DMS 273 (cell line): Measurements from ENCODE around the gene ALDH3B2.
"Not testable (repeated sequence)": the region's sequence is repeated elsewhere in the genome, so short reads cannot be mapped to it uniquely, and the experiment has no call there.

Experiments
- DNase-seq: peaks from one replicate; lab custom pipeline; 2025; ENCODE audit not compliant: unreplicated experiment; lab: John Stamatoyannopoulos, UW

The ALDH3B2 gene

DNA sequence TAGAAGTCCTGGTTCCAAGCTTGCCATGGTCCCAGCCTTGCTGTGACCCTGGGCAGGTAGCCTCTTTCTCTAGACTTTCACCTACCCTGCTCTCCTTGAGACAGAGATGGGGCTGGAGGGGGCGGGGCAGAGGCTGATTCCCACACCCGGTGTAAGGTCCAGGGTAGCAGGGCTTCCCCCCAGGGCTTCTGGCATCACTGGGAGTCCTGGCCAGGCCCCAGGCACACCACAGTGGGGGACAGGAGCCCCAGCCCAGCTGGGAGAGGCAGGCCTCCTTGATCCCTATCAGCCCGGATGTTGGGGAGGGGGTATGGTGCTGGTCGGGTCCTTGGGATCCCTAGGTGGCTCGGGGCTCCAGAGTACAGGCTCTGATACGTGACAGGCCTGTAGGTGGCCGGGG, 43.0 kb downstream of the ALDH3B2 start:
- DNase-seq = no peak

DNA sequence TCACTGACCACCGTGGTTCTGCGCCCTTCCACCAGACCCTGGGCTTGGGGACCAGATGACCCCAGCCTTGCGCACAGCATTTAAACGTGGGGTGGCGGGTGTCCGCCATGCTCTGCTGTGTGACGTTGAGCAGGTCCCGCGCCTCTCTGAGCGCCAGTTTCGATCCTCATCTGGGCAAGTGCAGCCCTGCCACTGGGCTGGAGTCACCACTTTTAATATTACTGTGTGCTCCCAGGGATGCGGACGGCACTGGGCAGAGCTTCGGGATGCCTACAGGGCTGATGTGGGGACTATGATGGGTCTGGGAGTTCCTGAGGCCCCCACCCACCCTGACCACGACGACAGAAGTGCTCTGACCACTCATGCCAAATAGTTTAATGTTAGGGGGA, 43.5 kb downstream of the ALDH3B2 start:
- DNase-seq = no peak

- peak; percentile 96 for DNase-seq
Measured at GRCh38 chr11:67630228-67630942, 44.0 kb downstream of the ALDH3B2 start.

DNA sequence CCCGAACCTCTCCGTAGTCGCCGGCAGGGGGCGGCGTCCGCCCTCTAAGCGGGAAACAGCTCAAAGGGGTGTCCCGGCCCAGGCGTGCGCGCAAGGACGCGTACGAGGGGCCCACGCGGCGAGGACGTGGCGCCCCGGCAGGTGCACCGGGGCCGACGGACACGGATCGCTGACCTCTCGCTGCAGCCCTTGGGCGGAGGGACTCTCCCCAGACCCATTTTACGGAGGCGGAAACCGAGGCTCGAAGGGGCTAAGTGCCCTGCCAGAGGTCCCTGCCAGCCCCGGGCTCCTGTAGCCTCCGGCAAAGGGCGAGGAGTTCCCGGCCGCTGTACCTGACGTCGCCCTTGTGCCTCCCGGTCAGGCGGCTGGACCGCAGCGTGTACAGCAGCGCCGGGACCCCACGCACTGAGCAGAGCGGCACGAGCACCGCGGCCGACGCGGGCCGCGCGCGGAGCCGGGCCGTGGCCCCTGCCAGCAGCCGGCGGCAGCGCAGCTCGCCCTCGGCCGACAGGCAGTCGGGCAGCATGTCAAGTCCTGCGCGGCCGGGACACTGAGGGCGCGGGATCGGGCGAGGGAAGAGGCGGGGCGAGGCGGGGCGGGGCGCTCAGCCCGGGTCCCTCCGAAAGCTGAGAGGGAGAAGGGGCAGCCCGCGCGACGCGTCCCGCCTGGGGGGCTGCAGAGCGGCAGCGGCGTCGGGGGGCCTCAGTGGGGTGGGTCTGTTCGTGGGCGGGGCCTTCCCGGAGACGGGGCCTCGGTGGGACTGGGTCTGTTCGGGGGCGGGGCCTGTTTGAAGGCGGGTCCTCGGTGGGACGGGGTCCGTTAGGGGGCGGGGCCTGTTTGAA, 44.8 kb downstream of the ALDH3B2 start, which contains the start of gene NUDT8:
Gene NUDT8 (minus strand): TSS at position 552 of the 842 bp plus-strand sequence. CDS start 26 bp downstream, at position 526.
- peak; percentile 90 for DNase-seq

- DNase-seq = no peak
Measured at GRCh38 chr11:67628710-67629385, 45.6 kb downstream of the ALDH3B2 start.

DNA sequence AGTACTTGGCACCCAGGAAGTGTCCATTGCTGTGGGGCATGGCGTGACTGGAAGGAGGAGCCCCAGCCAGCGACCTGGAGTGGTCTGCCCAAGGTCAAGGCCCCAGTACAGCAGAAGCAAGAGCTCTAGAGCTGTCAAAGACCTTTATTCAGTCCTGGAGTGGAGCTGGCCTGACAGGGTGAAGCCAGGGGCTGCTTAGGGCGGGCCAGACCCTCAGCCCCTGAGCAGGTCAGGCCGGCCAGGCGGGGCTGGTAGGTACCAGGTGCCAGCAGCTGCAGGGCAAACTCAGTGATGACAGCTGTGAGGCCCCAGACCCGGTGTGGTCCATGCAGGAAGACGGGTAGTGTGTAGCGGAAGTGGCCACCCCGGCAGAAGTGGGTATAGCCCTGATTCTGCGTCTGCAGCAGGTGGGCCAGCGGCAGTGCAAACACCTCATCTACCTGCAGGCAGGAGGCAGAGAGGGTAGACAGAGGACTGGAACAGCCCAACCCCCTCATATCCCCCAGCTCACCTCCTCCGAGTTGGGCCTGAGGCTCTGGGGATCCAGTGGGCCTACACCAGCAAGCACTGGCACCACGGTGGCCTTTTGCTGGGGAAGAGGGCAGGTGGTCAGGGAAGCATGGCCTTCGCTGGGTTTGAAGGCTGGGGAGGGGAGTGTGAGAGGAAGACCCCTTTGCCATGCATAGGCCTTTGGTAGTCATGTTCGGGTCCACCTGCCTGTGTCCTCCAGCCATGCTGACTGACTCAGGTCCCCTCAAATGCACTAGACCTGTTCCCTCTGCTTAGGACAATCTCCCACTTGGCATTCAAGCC, 46.4 kb downstream of the ALDH3B2 start:
- DNase-seq = no peak

- no peak for DNase-seq
Measured at GRCh38 chr11:67627441-67627811, 47.0 kb downstream of the ALDH3B2 start.

DNA sequence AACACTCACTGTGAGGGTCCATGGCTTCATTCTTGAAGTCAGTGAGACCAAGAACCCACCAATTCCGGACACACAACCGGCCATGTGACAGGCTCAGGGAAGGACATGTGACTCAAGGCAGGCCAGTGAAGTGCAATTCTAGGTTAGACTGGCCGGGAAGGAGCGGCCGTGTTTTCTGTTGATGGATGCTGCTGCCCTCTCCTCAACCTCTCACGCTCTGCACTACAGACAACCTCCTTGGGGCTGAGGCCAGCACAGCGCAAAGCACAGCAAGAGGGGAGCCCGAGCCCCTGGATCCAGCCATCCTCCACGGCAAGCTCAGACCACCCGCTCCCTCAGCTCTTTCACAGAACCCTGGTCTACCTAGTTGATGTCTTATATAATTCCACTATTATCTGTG, 47.5 kb downstream of the ALDH3B2 start:
- no peak for DNase-seq

DNA sequence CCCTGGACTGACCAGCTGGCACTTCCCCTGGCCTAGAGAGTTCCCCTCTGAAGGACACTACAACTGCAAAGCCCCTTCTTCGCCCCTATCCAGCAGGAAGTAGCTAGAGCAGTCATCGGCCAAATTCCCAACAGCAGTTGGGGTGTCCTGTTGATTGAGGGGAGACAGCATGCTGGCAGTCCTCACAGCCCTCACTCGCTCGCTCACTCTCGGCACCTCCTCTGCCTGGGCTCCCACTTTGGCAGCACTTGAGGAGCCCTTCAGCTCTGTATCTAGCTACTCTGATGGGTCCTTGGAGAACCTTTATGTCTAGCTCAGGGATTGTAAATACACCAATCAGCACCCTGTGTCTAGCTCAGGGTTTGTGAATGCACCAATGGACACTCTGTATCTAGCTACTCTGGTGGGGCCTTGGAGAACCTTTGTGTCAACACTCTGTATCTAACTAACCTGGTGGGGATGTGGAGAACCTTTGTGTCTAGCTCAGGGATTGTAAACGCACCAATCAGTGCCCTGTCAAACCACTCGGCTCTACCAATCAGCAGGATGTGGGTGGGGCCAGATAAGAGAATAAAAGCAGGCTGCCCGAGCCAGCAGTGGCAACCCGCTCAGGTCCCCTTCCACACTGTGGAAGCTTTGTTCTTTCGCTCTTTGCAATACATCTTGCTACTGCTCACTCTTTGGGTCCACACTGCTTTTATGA, 48.1 kb downstream of the ALDH3B2 start:
- not testable (repeated sequence) for DNase-seq

GRCh38 chr11:67623795-67624194, 50.6 kb downstream of the ALDH3B2 start:
- DNase-seq = not testable (repeated sequence)

- DNase-seq = not testable (repeated sequence)
Measured at GRCh38 chr11:67622905-67623304, 51.5 kb downstream of the ALDH3B2 start.

- DNase-seq = not testable (repeated sequence)
Measured at GRCh38 chr11:67621928-67622327, 52.5 kb downstream of the ALDH3B2 start.

DNA sequence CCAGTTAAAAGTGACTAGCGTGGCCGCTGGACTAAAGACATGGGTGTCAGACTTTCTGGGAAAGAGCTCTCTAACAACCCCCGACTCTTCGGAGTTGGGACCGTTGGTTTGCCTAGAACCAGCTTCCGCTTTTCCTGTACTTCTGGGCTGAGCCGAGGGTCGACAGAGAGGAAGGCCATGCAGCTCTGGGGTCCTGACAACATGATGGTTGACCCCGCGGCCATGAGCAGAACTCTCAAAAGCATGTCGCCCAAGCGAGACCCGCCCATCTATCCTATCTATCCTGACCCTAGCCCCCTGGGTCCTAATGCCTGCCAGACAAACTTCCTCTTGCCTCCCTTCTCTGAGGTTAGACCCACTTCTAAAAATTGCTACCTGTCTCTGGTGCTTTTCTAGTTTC, 53.8 kb downstream of the ALDH3B2 start:
- peak; percentile 12 for DNase-seq

- not testable (repeated sequence) for DNase-seq
Measured at GRCh38 chr11:67619683-67620618, 54.5 kb downstream of the ALDH3B2 start.

DNA sequence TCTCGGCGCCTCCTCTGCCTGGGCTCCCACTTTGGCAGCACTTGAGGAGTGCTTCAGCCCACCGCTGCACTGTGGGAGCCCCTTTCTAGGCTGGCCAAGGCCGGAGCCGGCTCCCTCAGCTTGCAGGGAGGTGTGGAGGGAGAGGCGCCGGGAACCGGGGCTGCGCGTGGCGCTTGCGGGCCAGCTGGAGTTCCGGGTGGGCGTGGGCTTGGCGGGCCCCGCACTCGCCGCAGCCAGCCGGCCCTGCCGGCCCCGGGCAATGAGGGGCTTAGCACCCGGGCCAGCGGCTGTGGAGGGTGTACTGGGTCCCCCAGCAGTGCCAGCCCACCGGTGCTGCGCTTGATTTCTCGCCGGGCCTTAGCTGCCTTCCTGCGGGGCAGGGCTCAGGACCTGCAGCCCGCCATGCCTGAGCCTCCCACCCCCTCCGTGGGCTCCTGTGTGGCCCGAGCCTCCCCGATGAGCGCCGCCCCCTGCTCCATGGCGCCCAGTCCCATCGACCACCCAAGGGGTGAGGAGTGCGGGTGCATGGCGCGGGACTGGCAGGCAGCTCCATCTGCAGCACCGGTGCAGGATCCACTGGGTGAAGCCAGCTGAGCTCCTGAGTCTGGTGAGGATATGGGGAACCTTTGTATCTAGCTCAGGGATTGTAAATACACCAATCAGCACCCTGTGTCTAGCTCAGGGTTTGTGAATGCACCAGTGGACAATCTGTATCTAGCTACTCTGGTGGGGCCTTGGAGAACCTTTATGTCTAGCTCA, 55.3 kb downstream of the ALDH3B2 start:
- not testable (repeated sequence) for DNase-seq

GRCh38 chr11:67617243-67617953, 57.0 kb downstream of the ALDH3B2 start:
- no peak for DNase-seq

GRCh38 chr11:67616431-67617242, 57.8 kb downstream of the ALDH3B2 start:
- DNase-seq = no peak
